H1 (cell line): ENCODE results near the gene ISG15. TPM values are rescaled to one million over a fixed set of nuclear protein-coding genes. Genes with fewer than 3 reads are reported as not detected.
A peak's percentile ranks its signal among the peaks of the same experiment; 100 is the strongest.

Experiments
- CTCF ChIA-PET: fragments of 300-600 bp; sonication (Branson Sonifier 250); formaldehyde crosslinking; loops from one replicate; lab custom pipeline; 2021; ENCODE audit not compliant: partially characterized antibody; lab: Charles Lee
- POLR2A ChIA-PET: fragments of 300-600 bp; sonication (Branson Sonifier 250); formaldehyde crosslinking; loops from one replicate; lab custom pipeline; 2021; ENCODE audit warnings: inconsistent platforms; ENCODE audit not compliant: partially characterized antibody; lab: Charles Lee
- DNase-seq, 2 experiments: peaks; one replicate each; pipeline versions ENCODE4 v3.0.0 to v3.0.0-alpha.2; 2010 to 2022; ENCODE audit warnings: low spot score in 2 of 2, low read depth in 1 of 2, mixed read lengths in 1 of 2
- FAIRE-seq: peaks from 2 replicates; lab custom pipeline; 2011; peaks lifted over from hg19 to GRCh38; lab: Jason Lieb, UNC
- H2AFZ ChIP-seq: 2 replicates; pipeline ENCODE4 v1.8.1; 2012; ENCODE audit warnings: low read length, inconsistent platforms
- H2AK5ac ChIP-seq: 2 replicates; pipeline ENCODE4 v1.6.1; 2013; ENCODE audit warnings: low read depth, low read length
- H2BK120ac ChIP-seq: replicated peaks from 2 replicates; pipeline ENCODE3; 2013; ENCODE audit warnings: low read depth, low read length, inconsistent platforms
- H2BK12ac ChIP-seq: 2 replicates; pipeline ENCODE4 v1.6.1; 2013; ENCODE audit warnings: low read depth, low read length
- H2BK15ac ChIP-seq: 2 replicates; pipeline ENCODE4 v1.6.1; 2013; ENCODE audit warnings: low read length
- H2BK20ac ChIP-seq: 2 replicates; pipeline ENCODE4 v1.6.1; 2013; ENCODE audit warnings: low read length
- H2BK5ac ChIP-seq: 2 replicates; pipeline ENCODE4 v1.6.1; 2013; ENCODE audit warnings: low read depth, low read length
- H3K14ac ChIP-seq: 2 replicates; pipeline ENCODE4 v1.6.1; 2013; ENCODE audit warnings: inconsistent platforms; ENCODE audit not compliant: insufficient read length
- H3K18ac ChIP-seq: 2 replicates; pipeline ENCODE4 v1.6.1; 2013; ENCODE audit warnings: low read length; ENCODE audit errors: extremely low read depth
- H3K23ac ChIP-seq: 2 replicates; pipeline ENCODE4 v1.6.1; 2013; ENCODE audit warnings: inconsistent platforms; ENCODE audit not compliant: insufficient read length
- H3K23me2 ChIP-seq: 2 replicates; pipeline ENCODE4 v1.6.1; 2013; ENCODE audit warnings: low read depth, low read length
- H3K27ac ChIP-seq: 2 replicates; pipeline ENCODE4 v1.6.1; 2011; ENCODE audit warnings: low read depth, low read length, inconsistent platforms
- H3K27me3 ChIP-seq, 4 experiments: replicated peaks in 1 of 4; 1 replicate in 1 of 4; 2 replicates in 3 of 4; pipeline versions ENCODE4 v1.6.1 to v1.8.1; 2011 to 2013; ENCODE audit warnings: low read length in 3 of 4, mild to moderate bottlenecking in 3 of 4, inconsistent platforms in 2 of 4, mixed read lengths in 2 of 4, moderate library complexity in 1 of 4; ENCODE audit not compliant: control insufficient read depth in 3 of 4, insufficient read depth in 3 of 4; ENCODE audit errors: extremely low read depth in 1 of 4
- H3K36me3 ChIP-seq, 4 experiments: 2 replicates each; pipeline versions ENCODE4 v1.6.1 to v1.8.1; 2011 to 2013; ENCODE audit warnings: mild to moderate bottlenecking in 4 of 4, low read length in 3 of 4, moderate library complexity in 2 of 4, control low read depth in 1 of 4, inconsistent platforms in 1 of 4; ENCODE audit not compliant: insufficient read depth in 4 of 4, control insufficient read depth in 2 of 4
- H3K4ac ChIP-seq: replicated peaks from 2 replicates; pipeline ENCODE3; 2013; ENCODE audit warnings: low read length, low read depth, mixed read lengths, inconsistent platforms; ENCODE audit not compliant: insufficient read length
- H3K4me1 ChIP-seq, 4 experiments: replicated peaks in 1 of 4; 1 replicate in 1 of 4; 2 replicates in 3 of 4; pipeline versions ENCODE4 v1.6.1 to v1.8.1; 2011 to 2013; ENCODE audit warnings: low read length in 3 of 4, inconsistent platforms in 2 of 4, mixed read lengths in 1 of 4; ENCODE audit not compliant: insufficient read depth in 4 of 4, control insufficient read depth in 3 of 4
- H3K4me2 ChIP-seq, 2 experiments: 2 replicates each; pipeline versions ENCODE4 v1.6.1 to v1.8.1; 2011 to 2013; ENCODE audit warnings: low read depth in 2 of 2, low read length in 2 of 2, control low read depth in 1 of 2, inconsistent platforms in 1 of 2, mild to moderate bottlenecking in 1 of 2; ENCODE audit not compliant: insufficient read depth in 1 of 2
- H3K4me3 ChIP-seq, 4 experiments: fragments of 200-600, 300-600 bp in 1 of 4; sonication (generic), shearing (Covaris generic), sonication (Bioruptor Twin) in 1 of 4; 2 replicates each; pipeline versions ENCODE4 v1.5.1 to v1.8.1; 2011 to 2016; ENCODE audit warnings: low read length in 4 of 4, low read depth in 3 of 4, control low read depth in 2 of 4, inconsistent platforms in 2 of 4, mild to moderate bottlenecking in 2 of 4, mixed read lengths in 1 of 4, moderate library complexity in 1 of 4; ENCODE audit not compliant: insufficient read depth in 2 of 4; ENCODE audit errors: extremely low read depth in 1 of 4
- H3K56ac ChIP-seq: replicated peaks from 2 replicates; pipeline ENCODE3; 2013; ENCODE audit warnings: low read depth, mild to moderate bottlenecking, mixed read lengths, low read length, inconsistent platforms; ENCODE audit not compliant: insufficient read length
- H3K79me1 ChIP-seq: 2 replicates; pipeline ENCODE4 v1.6.1; 2013; ENCODE audit warnings: low read depth, low read length, control low read depth
- H3K79me2 ChIP-seq, 2 experiments: 2 replicates each; pipeline versions ENCODE4 v1.6.1 to v1.8.1; 2012 to 2013; ENCODE audit warnings: low read length in 2 of 2, mild to moderate bottlenecking in 2 of 2, inconsistent platforms in 1 of 2; ENCODE audit not compliant: insufficient read depth in 2 of 2, control insufficient read depth in 1 of 2
- H3K9ac ChIP-seq, 4 experiments: replicated peaks in 1 of 4; 1 replicate in 1 of 4; 2 replicates in 3 of 4; pipeline versions ENCODE4 v1.6.1 to v1.8.1; 2011 to 2013; ENCODE audit warnings: low read depth in 3 of 4, low read length in 3 of 4, control low read depth in 2 of 4, mild to moderate bottlenecking in 2 of 4, moderate library complexity in 2 of 4, inconsistent platforms in 1 of 4; ENCODE audit errors: extremely low read depth in 1 of 4
- H3K9me3 ChIP-seq, 2 experiments: 2 replicates each; pipeline versions ENCODE4 v1.6.1 to v1.8.1; 2012 to 2013; ENCODE audit warnings: mild to moderate bottlenecking in 2 of 2, moderate library complexity in 2 of 2, control low read depth in 1 of 2, inconsistent platforms in 1 of 2, low read depth in 1 of 2, low read length in 1 of 2, mixed read lengths in 1 of 2; ENCODE audit not compliant: insufficient read depth in 2 of 2
- H4K20me1 ChIP-seq, 2 experiments: replicated peaks in 1 of 2; 2 replicates each; pipeline versions ENCODE3 to v1.8.1; 2011 to 2013; ENCODE audit warnings: inconsistent platforms in 2 of 2, low read length in 2 of 2, mild to moderate bottlenecking in 1 of 2; ENCODE audit not compliant: insufficient read depth in 2 of 2, control insufficient read depth in 1 of 2
- H4K5ac ChIP-seq: 2 replicates; pipeline ENCODE4 v1.6.1; 2013; ENCODE audit warnings: low read length, low read depth, mixed read lengths, inconsistent platforms; ENCODE audit not compliant: insufficient read length
- H4K8ac ChIP-seq: 2 replicates; pipeline ENCODE4 v1.8.0; 2013; ENCODE audit warnings: mild to moderate bottlenecking, moderate library complexity, low read length, inconsistent platforms; ENCODE audit not compliant: insufficient read depth; ENCODE audit errors: extremely low read depth
- H4K91ac ChIP-seq: replicated peaks from 2 replicates; pipeline ENCODE3; 2013; ENCODE audit warnings: low read length, mixed read lengths, inconsistent platforms; ENCODE audit not compliant: insufficient read length
- CBX5 ChIP-seq: fragments of 300-800, 300-1000 bp; sonication (generic); IDR thresholded peaks from 2 replicates; pipeline ENCODE4 v1.7.1; 2016; ENCODE audit warnings: antibody characterized with exemption, low read length, low read depth
- CHD2 ChIP-seq: IDR thresholded peaks from 2 replicates; pipeline ENCODE4 v1.6.1; 2012; ENCODE audit warnings: low read length, improper control_type of control experiment
- CTBP2 ChIP-seq: IDR thresholded peaks from 2 replicates; pipeline ENCODE4 v1.7.0; 2011; ENCODE audit warnings: borderline replicate concordance, mild to moderate bottlenecking, moderate library complexity, mixed read lengths, low read length; ENCODE audit not compliant: insufficient read depth, insufficient read length
- EGR1 ChIP-seq: IDR thresholded peaks from 2 replicates; pipeline ENCODE4 v1.6.1; 2011; ENCODE audit warnings: low read depth, low read length, borderline replicate concordance
- EZH2 ChIP-seq: fragments of 200-600 bp; sonication (generic); IDR thresholded peaks from 2 replicates; pipeline ENCODE4 v1.7.1; 2012; ENCODE audit warnings: low read depth, mild to moderate bottlenecking, moderate library complexity, low read length, inconsistent platforms; ENCODE audit not compliant: severe bottlenecking
- GABPA ChIP-seq: IDR thresholded peaks from 2 replicates; pipeline ENCODE4 v1.6.1; 2011; ENCODE audit warnings: mild to moderate bottlenecking, low read length, moderate library complexity, borderline replicate concordance; ENCODE audit not compliant: insufficient read depth
- JUN ChIP-seq: IDR thresholded peaks from 2 replicates; pipeline ENCODE4 v1.6.1; 2011; ENCODE audit warnings: low read depth, mild to moderate bottlenecking, improper control_type of control experiment, low read length
- SIN3A ChIP-seq, 2 experiments: IDR thresholded peaks in 1 of 2; conservative IDR thresholded peaks in 1 of 2; 2 replicates each; pipeline ENCODE4 v1.6.1; 2011 to 2012; ENCODE audit warnings: low read length in 2 of 2, improper control_type of control experiment in 1 of 2, low read depth in 1 of 2, mild to moderate bottlenecking in 1 of 2
- SUZ12 ChIP-seq: fragments of 200-600 bp; sonication (generic); IDR thresholded peaks from 2 replicates; pipeline ENCODE4 v1.6.1; 2012; ENCODE audit warnings: mild to moderate bottlenecking, inconsistent platforms, low read length, moderate library complexity, mixed read lengths
- WGBS, 2 experiments: shearing (Covaris generic) in 1 of 2; methylation state at CpG; one replicate each; pipeline versions ENCODE4 v1.1.6 to v1.1.7; 2013 to 2015; ENCODE audit warnings: low lambda C conversion rate in 2 of 2, mixed read lengths in 2 of 2, inconsistent platforms in 1 of 2, low coverage in 1 of 2, missing lambda C conversion rate in 1 of 2; ENCODE audit not compliant: insufficient replicate concordance in 2 of 2, insufficient coverage in 1 of 2, insufficient read length in 1 of 2; ENCODE audit errors: extremely low coverage in 1 of 2, missing lambda C conversion rate in 1 of 2; 5-methylcytosine and 5-hydroxymethylcytosine counted together
- polyA plus RNA-seq, 7 experiments: library from polyadenylated mRNA; depleted of rRNA in 3 of 7; stranded (reverse) in 5 of 7; unstranded in 2 of 7; fragments of >200 nt in 5 of 7; fragments of 200-250 nt in 2 of 7; gene quantifications; 1 replicate in 5 of 7; 2 replicates in 1 of 7; 4 replicates in 1 of 7; pipeline versions ENCODE4 v1.2.1 to v1.2.3, GENCODE V29; 2011 to 2013; ENCODE audit warnings: missing spikeins in 2 of 7, mixed read lengths in 2 of 7
- total RNA-seq: library from RNA; stranded (reverse); fragmentation: NEBNext Ultra II Directional; extraction: Animal tissue kit (Norgen Biotek cat#: 25700); gene quantifications from 2 replicates; pipeline ENCODE4 v1.2.1, GENCODE V29; 2021

The ISG15 gene
- total and polyA plus RNA-seq, 2 of the 8 experiments (the other 6 are each of a cell fraction or from before 2014, with no cell fraction given), result 29.3 to 121 TPM

GRCh38 chr1:1004780-1005697 lies 8.3 kb upstream of the ISG15 start:
- no peak overlapping the region for H3K23ac ChIP-seq
- H3K4me2 ChIP-seq, result peak overlapping the region in 1 of 2 experiments; percentile 23; a peak in 1 of 4 replicates
- peak overlapping the region; percentile 41; the same call in 1 of the 2 replicates for H4K8ac ChIP-seq
- H3K4me3 ChIP-seq, result no peak overlapping the region
- H2BK15ac ChIP-seq, result peak overlapping the region; percentile 72
- ChIA-PET POLR2A (interaction anchor here (0.9 to 4.2 kb wide), 9 partner anchors 9 to 33 kb away, joined by 3 to 40 read pairs (median 3); partner anchors contain the start of gene ISG15), CTCF (interaction anchor here (1.4 to 4.5 kb wide), 4 partner anchors 10 to 23 kb away, joined by 6 to 21 read pairs (median 10); partner anchors contain the start of genes ISG15 and PERM1)
- H4K20me1 ChIP-seq, result peaks cover 0 to 2% of the 10 kb centered on the region in 2 experiments
- H3K18ac ChIP-seq, result no peak overlapping the region; the same call in none of the 2 replicates
- H3K9me3 ChIP-seq, result no peaks in the 10 kb centered on the region
- H3K79me1 ChIP-seq, result no peaks in the 10 kb centered on the region
- peaks cover 15 to 52% (median 32%) of the 10 kb centered on the region in 4 experiments for H3K27me3 ChIP-seq
- no peak overlapping the region for H2BK120ac ChIP-seq
- 76% methylated on average over 21 of the region's 21 CpGs; no CpG with 5 or more reads in 1 of the 2 experiments for WGBS, 2 experiments
- H2AK5ac ChIP-seq, result no peak overlapping the region
- H3K4ac ChIP-seq, result peak overlapping the region; percentile 53
- DNase-seq, result no peak
- H3K27ac ChIP-seq, result no peak overlapping the region
- H2BK5ac ChIP-seq, result no peak overlapping the region
- H3K79me2 ChIP-seq, result no peaks in the 10 kb centered on the region
- H3K9ac ChIP-seq, result 0 out of 7 replicates have a peak overlapping the region, but pooled peaks of 1 of the 4 experiments have one; percentile 10
- no peak overlapping the region for H4K91ac ChIP-seq
- no peaks in the 10 kb centered on the region for H3K36me3 ChIP-seq
- no peak overlapping the region for H4K5ac ChIP-seq
- H3K14ac ChIP-seq, result no peak overlapping the region
- TF ChIP-seq CBX5, result no peak
- TF ChIP-seq EZH2, result no peak
- no peak for TF ChIP-seq EGR1
- no peak for TF ChIP-seq CTBP2
- no peak for TF ChIP-seq SUZ12
- TF ChIP-seq SIN3A (conservative IDR thresholded peaks at IDR 0.05 in 1 of 2, IDR thresholded peaks at IDR 0.05 in 1 of 2; ENCODE audit: low read depth in 1 of 2, low read length in 2 of 2), result no peak
- TF ChIP-seq JUN, result no peak
- no peak for TF ChIP-seq GABPA
- TF ChIP-seq CHD2, result no peak
- FAIRE-seq, result no peak
- H3K56ac ChIP-seq, result no peak overlapping the region
- peaks cover 6% of the 10 kb centered on the region; the same call in 1 of the 2 replicates for H3K23me2 ChIP-seq
- H3K4me1 ChIP-seq, result peaks cover 0 to 28% (median 10%) of the 10 kb centered on the region in 4 experiments; a peak in 3 of 7 replicates
- H2BK12ac ChIP-seq, result peak overlapping the region; percentile 90
- peak overlapping the region; percentile 61; the same call in 1 of the 2 replicates for H2BK20ac ChIP-seq
- no peak overlapping the region for H2AFZ ChIP-seq
